CD4-positive, alpha-beta T cell treated with Interleukin-4 for 4 hours (primary cell): ENCODE data around the gene BCL2A1.
"Not testable (repeated sequence)": the region's sequence is repeated elsewhere in the genome, so short reads cannot be mapped to it uniquely, and the experiment has no call there.

Source experiments
- DNase-seq: peaks from one replicate; pipeline ENCODE4 v3.0.0-alpha.2; 2020

The BCL2A1 gene

DNA sequence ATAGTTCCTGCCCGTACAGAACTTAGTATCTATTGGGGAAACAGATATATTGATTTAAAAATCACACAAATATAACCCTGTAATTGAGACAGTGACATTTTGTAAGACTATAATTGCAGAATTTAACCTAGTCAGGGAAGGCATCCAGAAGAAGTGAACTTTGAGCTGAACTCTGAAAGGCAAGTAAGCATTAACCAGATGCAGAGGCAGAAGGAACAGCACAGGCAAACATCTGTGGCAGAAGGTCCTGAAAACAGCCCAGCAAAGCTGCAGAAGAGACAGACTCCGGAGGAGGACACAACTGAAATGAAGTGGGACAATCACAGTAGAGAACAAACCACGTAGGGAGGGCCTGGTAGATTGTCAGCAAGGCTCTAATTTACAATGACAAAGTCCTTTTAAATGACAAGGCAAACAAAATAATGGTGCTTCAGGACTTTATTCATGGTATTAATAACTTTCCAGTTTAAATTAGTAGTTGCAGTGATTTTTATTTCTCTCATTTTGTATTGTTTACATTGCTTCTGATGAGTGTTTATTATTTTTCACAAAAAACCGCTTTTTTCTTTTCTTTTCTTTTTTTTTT is 14.5 kb downstream of the BCL2A1 start:
- no peak for DNase-seq

DNA sequence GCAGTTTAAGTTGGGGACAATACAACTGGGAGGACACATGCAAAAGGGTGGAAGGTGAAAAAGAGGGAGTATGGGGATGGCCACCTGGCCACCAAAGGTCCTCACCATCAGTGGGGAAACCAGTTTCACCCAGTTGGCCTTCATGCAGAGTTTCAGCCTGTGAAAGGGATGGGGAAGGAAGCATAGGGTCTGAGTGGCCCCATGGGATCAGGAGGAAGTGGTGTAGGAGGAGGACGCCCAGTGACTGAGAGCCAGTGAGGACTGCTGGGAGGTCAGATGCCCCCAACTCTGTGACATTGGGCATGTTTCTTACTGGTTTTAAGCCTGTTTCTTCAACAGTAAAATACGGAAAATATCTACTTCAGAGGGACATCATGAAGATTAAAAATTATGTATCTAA is 16.3 kb downstream of the BCL2A1 start:
- DNase-seq, result no peak

DNA sequence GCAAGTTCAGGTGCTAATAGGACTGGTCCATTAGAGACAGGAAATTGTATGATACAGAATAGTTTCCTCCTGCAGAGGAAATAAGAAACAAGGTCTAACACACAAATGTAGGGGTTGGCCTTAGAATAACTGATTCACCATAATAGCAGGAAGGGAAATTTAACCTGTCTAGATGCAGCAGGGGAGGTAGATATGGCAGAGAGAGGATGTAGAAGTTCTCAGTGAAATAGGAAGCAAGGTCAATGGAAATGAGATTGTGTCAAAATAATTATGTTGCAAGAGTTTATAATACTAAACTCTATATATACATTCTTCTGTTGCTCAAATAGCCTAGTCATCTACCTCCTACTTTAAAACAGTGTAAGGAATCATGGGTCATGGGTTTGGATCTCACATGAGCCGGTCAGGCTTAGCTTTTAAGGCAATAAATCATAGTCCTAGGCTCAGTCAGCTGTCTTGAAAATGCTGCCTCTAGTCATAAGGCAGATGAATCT is 17.0 kb downstream of the BCL2A1 start:
- peak; percentile 24 for DNase-seq

DNA sequence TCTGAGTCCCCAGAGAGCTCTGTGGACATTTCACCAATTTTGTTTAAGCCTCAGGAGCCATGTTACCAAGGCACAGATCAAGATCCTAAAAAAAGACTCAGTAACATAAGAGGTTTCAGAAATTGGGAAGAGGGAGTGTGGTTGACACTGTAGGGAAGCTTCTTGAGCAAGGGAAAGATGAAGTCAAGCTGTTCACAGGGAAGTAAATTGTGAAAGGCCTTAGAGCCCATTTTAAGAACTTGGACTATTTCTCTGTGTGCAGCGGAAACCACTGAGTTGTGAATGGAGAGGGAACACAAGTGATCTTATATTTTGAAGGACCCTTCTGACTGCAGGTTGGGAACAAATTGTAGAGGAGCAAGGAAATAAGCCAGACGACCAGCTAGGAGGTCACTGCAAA is 18.7 kb downstream of the BCL2A1 start:
- no peak for DNase-seq

DNA sequence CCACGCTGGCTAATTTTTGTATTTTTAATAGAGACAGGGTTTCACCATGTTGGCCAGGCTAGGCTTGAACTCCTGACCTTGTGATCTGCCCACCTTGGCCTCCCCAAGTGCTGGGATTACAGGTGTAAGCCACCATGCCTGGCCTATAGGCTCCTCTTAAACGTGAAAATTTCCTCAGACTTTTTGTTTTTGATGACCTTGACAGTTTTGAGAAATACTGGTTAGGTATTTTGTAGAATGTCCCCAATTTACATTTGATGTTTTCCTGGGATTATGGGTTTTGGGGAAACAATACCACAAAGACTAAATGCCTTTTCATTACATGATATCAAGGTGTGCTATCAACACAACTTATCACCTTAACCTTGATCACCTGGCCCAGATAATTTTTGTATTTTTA is 20.7 kb downstream of the BCL2A1 start:
- DNase-seq, result no peak

DNA sequence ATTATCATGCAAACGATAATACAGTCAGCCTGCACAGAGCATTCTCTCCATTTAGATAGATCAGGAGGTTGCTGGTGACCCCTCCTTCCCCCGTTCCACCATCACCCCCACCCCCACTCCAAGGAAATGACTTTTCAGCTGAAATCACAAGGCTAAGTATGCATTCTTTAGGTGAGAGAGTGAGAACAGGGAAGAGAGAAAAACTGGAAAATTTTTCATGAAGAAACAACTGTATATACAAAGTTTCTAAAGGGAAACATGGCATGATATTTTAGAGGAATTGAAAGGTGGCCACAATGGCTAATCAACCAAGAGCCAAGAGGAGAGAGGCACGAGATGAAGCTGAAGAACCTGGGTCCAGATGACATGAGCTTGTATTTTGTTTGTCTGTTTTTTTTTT is 22.2 kb downstream of the BCL2A1 start:
- no peak for DNase-seq

DNA sequence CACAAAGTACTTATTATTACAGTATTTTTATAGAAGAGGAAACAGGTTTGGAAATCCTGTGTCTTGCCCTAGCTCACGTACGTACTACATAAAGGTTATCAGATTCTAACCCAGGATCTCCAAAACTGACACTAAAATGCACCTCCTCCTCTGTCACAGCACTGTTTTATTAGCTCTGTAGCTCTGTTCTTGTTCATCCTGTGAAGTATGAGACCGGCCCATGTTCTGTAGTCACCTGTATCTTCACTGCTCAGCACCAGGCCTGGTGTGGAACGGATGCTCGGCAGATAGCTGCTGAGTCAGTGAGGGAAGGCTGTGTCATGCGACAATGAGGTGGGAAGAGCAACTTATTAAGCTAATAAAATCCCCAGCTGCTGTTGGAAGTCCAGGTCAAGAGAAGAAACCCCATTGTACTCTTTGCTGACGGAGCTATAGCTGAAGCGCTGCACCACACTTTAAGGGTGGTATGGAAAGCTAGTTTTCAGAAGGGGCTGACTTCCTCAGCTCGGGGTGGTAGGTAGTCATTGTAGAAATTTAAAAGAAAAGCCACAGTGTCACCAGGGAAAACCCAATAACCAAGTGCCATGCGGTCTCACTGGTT is 22.8 kb downstream of the BCL2A1 start:
- no peak for DNase-seq

DNA sequence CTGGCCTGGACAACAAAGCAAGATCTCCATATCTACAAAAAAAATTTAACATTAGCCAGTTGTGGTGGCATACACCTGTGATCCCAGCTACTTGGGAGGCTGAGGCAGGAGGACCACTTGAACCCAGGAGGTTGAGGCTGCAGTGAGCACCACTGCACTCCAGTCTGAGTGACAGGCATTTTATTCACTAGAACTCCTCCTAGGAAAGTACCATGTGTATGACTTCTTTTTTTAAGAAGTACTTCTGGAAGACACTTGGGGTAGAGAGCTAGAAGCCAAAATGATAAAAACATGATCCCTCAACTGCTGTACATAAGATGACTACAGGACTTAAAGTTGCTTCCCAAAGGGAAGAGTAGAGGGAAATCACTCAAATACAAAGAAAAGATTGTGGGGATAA is 24.0 kb downstream of the BCL2A1 start:
- DNase-seq, result no peak

DNA sequence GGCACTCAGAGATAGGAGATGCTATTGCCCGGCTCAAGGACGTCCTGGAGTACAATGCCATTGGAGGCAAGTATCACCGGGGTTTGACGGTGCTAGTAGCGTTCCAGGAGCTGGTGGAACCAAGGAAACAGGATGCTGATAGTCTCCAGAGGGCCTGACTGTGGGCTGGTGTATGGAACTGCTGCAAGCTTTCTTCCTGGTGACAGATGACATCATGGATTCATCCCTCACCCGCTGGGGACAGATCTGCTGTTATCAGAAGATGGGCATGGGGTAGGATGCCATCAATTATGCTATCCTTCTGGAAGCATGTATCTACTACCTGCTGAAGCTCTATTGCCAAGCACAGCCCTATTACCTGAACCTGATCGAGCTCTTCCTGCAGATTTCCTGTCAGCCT is 26.4 kb downstream of the BCL2A1 start:
- no peak for DNase-seq

DNA sequence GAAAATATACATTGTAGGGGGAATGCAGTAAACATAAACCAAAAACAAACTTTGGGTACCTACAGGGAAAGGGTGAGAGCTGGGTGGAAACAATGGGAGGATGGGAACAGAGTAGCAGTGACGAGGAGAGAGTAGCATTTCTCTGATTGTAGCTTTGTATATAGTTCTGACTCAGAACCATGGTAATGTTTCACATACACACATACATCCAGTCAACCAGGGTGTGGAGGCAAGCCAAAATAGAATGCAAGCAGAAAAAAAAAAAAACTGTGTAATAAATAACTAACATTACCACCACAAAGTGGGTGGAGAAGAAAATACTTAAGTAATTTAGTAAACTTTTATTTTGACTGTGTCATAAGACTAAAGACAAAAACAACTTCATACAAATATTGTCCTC is 27.2 kb downstream of the BCL2A1 start:
- DNase-seq, result no peak

DNA sequence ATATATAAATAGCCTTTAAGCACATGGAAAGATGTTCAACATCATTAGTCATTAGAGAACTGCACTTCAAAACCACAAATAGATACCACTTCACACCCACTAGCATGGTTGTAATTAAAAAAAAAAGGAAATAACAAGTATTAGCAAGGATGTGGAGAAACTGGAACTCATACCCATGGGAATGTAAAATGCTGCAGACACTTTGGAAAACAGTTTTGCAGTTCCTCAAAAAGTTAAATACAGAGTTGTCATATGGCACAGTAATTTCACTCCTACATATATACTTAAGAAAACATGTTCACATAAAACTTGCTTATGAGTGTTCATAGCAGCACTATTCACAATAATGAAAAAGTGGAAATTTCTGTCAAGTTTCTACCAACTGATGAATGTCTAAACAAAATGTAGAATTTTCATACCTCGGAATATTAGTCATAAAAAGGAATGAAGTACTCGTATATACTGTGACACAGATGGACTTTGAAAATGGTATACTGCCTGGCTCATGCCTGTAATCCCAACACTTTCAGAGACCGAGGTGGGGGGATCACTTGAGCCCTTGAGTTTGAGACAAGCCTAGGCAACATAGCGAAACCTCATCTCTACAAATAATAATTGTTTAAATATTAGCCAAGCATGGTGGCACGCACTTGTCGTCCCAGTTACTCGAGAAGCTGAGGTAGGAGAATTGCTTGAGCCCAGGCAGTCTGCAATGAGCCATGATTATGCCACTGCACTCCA is 28.1 kb downstream of the BCL2A1 start:
- DNase-seq, result no peak

DNA sequence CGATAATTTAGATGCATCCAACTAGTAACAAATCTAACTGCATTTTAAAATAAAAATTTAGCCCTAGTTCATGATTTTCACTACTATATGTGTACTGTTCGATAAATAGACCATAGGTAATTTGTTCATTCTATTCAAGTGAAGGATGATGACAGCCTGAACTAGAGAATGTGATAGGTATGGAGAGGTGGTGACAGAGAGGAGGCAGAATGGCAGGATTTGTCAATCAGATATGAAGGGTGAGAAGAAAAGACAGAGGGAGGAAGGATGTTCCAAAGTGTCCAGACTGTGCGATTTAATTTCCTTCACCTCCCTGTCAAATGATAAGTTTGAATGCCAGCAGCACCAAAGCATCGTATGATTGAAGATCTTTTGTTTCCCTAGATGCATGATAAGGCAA is 31.6 kb downstream of the BCL2A1 start:
- DNase-seq, result no peak

DNA sequence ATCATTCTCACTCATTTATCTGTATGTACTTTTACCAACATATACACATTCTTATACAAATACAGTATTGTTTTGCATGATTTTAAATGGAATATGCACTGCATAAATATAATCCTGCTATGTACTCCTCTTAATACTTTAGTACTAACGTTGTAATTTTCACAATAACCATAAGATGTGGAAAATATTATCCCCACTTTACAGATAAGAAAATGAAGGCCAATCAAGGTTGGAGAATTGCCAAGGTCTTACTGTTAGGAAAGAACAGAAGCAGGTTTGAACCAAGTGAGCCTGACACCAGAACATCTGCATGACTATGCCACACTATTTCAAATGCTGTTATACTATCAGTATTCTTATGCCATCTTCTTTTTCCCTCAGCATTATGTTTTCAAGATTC is 32.9 kb downstream of the BCL2A1 start:
- no peak for DNase-seq

DNA sequence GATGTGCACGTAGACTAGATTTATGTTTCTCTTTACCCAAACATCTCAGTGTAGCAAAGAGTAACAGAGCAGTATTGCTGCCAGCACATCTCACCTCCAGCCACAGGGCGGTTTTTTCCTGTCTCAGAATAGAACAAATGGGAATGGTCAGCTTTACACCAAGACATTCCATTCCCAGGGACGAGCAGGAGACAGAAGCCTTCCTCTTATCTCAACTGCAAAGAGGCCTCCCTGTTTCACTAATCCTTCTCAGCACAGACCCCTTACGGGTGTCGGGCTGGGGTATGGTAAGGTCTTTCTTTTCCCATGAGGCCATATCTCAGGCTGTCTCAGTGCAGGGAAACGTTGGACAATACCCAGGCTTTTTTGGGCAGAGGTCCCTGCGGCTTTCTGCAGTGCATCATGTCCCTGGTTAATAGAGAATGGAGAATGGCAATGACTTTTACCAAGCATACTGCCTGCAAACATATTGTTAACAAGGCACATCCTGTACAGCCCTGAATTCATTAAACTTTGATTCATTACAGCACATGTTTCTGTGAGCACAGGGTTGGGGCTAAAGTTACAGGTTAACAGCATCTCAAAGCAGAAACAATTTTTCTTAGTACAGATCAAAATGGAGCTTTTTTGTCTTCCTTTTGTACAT is 35.3 kb downstream of the BCL2A1 start:
- DNase-seq, result not testable (repeated sequence)

DNA sequence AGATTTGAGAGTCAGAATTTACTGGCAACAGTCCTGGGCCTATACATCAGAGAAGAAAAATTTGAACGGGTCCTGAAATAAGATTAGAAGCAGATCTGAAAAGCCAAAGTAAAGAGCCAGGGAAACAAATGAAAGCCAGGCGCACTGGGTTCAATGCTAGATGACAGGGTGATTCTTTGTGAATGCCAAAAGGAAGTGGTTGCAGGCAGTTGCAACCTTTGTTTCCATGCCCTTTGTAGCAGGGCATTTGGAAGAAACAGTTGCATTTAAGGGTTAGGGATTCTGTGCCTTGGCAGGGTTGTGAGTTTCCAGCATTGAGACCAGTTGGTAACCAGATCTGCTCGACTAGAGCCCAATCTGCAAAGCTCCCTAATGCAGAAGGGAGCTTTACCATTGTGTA is 37.8 kb downstream of the BCL2A1 start:
- DNase-seq, result no peak

DNA sequence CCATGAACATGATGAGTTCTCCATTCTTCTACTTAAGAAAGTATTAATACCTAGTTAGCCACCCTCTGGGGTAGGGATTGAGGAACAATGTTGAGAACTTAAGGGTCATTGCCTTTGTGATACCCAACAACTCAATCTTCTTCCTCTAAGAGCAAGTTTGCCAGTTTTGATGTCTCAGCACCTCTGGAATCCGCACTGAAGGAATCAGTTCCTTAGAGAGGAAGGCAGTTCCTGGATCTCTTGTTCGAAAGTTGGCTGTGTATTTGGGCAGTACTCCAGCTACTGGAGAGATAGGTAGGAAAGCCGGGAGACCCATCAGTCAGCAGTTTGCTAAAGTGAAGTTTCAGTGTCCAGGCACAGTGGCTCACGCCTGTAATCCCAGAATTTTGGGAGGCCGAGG is 38.5 kb downstream of the BCL2A1 start:
- no peak for DNase-seq

DNA sequence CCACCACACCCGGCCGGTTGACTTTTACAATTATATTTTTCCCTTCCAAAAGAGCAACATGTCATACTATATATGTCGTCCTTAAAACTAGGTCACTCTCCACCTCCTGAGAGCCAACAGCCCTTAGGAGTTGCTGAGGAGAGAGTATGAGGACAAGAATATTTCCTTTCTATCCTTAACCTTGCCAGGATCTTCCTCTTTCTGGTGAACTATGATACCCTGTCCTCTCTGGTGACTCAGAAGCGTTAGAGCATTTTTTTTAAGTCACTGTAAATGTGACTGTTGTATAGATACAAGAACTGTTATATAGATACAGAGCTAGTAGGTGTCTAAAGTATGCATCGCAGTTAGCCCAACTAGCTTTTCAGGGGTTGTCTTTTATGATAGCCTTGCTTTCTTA is 40.5 kb downstream of the BCL2A1 start:
- DNase-seq, result no peak

DNA sequence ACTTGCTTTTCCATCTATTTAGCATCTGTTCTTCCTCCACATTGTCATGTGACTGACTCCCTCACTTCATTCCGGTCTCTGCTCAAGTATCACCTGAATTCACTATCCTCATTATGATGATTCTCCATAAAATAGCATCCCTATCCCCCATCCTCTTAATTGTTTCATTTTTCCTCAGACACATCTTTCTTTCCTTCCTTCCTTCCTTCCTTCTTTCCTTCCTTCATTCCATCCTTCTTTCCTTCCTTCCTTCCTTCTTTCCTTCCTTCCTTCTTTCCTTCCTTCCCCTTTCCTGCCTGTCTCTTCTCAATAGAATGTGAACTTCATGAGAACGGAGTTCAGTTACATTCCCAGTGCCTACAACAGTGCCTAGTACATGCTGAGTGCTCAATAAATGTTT is 41.6 kb downstream of the BCL2A1 start:
- DNase-seq, result no peak

DNA sequence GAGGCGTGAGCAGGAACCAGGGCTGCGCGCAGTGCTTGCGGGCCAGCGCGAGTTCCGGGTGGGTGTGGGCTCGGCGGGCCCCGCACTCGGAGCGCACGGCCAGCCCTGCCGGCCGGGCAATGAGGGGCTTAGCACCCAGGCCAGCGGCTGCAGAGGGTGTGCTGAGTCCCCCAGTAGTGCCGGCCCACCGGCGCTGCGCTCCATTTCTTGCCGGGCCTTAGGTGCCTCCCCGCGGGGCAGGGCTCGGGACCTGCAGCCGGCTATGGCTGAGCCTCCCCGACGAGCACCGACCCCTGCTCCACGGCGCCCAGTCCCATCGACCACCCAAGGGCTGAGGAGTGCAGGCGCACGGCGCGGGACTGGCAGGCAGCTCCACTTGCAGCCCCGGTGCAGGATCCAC is 44.9 kb downstream of the BCL2A1 start:
- DNase-seq, result not testable (repeated sequence)

DNA sequence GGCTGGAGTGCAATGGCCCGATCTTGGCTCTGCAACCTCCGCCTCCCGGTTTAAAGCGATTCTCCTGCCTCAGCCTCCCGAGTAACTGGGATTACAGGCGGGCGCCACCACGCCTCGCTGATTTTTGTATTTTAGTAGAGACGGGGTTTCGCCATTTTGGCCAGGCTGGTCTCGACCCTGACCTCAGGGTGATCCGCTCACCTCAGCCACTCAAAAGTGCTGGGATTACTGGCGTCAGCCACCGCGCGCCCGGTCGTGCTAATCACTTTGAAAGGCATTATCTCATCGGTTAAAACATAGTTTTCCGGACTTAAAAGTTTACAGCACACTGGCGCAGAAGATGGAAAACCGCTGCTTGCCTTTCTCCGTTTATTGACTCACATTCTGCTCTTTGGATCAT is 46.6 kb downstream of the BCL2A1 start:
- DNase-seq, result no peak

DNA sequence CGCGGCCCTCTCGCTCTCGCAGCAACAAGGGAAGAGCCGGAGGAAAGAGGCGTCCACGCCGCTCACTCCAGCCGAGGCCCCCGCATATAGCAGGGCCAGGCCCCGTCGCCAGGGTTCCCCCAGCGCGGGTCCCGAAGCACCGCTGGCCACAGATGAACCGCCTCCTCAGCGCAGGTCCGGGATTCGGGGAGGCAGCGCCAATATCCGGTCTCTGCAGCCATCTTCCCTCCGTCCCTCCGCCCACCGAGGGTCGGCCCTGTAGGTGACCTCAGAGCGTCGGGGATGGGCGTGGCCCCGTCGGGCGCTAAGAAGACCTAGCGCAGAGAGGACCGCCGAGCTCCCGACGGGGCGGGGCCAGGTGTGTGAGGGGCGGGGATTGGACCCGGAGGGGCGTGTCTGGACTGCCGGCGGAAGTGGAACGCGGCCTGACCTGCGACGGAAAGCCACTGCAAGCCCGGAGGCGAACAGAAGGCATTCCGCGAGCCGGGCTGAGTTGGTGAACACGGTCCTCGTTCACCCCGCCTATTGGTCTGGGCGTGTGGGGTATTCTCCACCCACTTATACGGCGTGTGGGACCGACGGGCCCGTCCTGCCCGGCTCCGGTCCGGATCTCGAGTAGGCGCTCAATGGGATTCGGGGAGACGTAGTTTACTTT is 47.4 kb downstream of the BCL2A1 start:
- DNase-seq, result peak; percentile 98

DNA sequence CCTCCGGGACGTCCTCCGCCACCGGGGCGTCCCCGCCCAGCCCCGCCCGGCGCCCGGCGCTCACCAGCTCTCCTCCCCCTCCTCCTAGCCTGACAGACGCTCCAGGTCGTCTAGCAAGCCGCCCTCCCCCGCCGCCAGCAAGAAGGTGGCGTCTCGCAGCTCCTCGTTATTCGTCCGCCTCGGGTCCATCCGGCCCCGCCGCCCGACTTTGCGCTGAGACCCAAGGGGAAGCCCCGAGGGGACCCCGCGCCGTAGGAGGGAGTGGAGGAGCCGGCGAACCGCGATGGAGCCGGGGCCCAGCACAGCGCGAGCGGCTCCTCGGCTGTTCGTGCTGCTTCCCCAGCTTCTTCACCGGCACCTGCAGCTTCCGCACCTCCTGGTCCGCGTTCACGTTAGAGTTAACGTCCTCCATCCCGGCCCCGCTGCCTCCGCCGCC is 47.9 kb downstream of the BCL2A1 start:
- peak; percentile 62 for DNase-seq

DNA sequence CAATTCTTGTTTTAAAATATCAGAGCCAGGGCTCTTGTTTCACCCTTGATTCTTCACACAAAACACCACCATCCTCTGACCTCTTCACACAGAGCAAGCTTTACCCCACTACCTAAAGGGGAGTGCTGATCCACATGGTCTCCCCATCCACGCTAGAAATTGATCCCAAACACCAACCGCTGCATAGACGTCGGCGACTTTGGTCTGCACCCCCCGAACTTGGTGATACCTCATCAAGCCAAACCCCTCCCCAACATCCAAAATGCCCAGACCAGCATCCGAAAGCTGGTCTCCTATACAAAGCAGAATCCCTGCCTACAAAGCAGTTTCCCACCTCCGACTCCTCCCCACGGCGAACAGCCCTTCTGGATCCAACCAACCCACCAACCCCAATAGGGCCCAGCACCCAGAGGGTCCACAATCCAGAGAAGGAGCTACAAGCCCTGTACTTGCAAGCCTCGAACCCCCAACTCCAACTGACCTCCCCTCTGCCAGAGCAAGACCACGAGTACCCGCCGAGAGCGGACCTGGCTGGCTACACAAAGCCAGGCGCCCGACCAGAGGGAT is 48.4 kb downstream of the BCL2A1 start:
- no peak for DNase-seq
